ENCODE measurements around the gene SAMD8.
"Not testable (repeated sequence)": the region's sequence is repeated elsewhere in the genome, so short reads cannot be mapped to it uniquely, and the experiment has no call there.

SAMD8 gene

DNA sequence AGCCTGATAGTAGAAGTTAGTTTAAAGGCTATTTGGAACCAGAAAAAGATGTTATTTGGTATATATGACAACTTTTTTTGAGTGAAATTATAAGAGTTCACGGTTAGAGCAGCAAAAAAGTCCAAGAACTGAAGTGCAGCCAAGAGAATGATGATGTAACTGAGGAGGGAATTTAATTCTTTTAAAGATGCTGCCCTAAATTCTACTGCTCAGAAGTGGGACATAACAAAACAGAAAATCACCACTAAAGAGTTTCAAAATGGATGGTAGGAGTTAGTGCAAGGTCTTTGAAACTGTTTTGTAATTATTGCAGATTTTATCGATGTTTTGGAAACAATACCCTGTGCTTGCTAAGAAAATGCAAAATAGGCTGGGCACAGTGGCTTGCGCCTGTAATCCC is 6.5 kb downstream of the SAMD8 start:
- no peak overlapping the region for H2AFZ ChIP-seq
- no peaks in the 10 kb centered on the region for H3K36me3 ChIP-seq (ENCODE audit: control insufficient read depth, insufficient read depth, low read length)
- no peak overlapping the region for H3K9ac ChIP-seq
- H3K4me1 ChIP-seq: peaks cover 6% of the 10 kb centered on the region
- no peaks in the 10 kb centered on the region for H3K9me3 ChIP-seq (ENCODE audit: control insufficient read depth, low read length)
- no peak overlapping the region for H3K27ac ChIP-seq
- H3K4me3 ChIP-seq (ENCODE audit: low read depth, low read length): no peak overlapping the region
- no peaks in the 10 kb centered on the region for H3K27me3 ChIP-seq (ENCODE audit: control insufficient read depth, insufficient read depth, low read length)
- no peak overlapping the region for H3K4me2 ChIP-seq (ENCODE audit: low read length)
- peaks cover 27% of the 10 kb centered on the region for H3K79me2 ChIP-seq
- no peak for TF ChIP-seq CTCF (IDR thresholded peaks at IDR 0.05)

DNA sequence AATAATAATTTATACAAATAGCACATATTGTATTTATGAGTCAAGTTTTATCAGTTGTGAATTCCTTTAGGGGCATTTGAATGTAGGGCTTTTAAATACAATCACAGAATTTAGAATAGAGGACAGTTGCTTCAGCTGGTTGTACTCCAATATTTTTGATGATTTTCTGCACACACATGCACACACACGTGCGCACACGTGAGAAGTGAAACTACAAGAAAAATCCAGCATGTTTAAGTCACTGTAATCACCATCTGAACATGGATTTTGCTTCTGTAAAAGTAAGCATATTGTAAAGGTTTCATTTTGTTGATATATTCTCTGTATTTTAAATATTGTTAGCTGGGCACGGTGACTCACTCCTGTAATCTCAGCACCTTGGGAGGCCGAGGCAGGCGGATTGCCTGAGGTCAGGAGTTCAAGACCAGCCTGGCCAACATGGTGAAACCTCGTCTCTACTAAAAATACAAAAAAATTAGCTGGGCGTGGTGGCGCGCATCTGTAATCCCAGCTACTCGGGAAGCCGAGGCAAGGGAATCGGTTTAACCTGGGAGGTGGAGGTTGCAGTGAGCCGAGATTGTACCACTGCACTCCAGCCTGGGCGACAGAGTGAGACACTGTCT is 8.1 kb downstream of the SAMD8 start:
- H3K36me3 ChIP-seq (ENCODE audit: control insufficient read depth, insufficient read depth, low read length); H3K9me3 ChIP-seq (ENCODE audit: control insufficient read depth, low read length); H3K27ac ChIP-seq; H3K4me3 ChIP-seq (ENCODE audit: low read depth, low read length); H3K4me1 ChIP-seq; H3K9ac ChIP-seq; H3K27me3 ChIP-seq (ENCODE audit: control insufficient read depth, insufficient read depth, low read length); H3K4me2 ChIP-seq (ENCODE audit: low read length); H2AFZ ChIP-seq: not testable (repeated sequence)
- peaks cover 29% of the 10 kb centered on the region for H3K79me2 ChIP-seq

DNA sequence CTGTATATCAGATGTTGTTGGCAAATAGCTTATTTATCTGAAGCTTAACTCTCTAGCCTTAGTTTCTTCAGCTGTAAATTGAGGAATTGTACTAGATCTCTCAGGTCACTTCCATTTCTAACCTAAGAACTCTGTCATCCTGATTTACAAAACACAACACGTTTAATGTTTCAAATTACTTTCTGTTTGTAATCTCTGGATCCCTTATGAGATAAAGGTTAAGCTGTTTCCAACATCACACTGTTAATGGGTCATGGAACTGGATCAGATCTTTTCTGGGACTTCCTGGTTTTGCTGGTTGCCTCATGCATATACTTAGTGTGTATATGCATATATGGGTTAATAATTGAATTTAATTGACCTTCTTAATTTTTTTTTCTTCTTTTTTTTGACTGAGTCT is 9.9 kb downstream of the SAMD8 start:
- TF ChIP-seq CTCF (IDR thresholded peaks at IDR 0.05): no peak
- peak overlapping the region; percentile 8 for H3K27ac ChIP-seq
- no peaks in the 10 kb centered on the region for H3K9me3 ChIP-seq (ENCODE audit: control insufficient read depth, low read length)
- H3K4me3 ChIP-seq (ENCODE audit: low read depth, low read length): no peak overlapping the region
- H3K27me3 ChIP-seq (ENCODE audit: control insufficient read depth, insufficient read depth, low read length): no peaks in the 10 kb centered on the region
- no peak overlapping the region for H3K9ac ChIP-seq
- no peak overlapping the region for H2AFZ ChIP-seq
- H3K79me2 ChIP-seq: peaks cover 36% of the 10 kb centered on the region
- H3K36me3 ChIP-seq (ENCODE audit: control insufficient read depth, insufficient read depth, low read length): no peaks in the 10 kb centered on the region
- peak overlapping the region; percentile 15 for H3K4me2 ChIP-seq (ENCODE audit: low read length)
- H3K4me1 ChIP-seq: peaks cover 6% of the 10 kb centered on the region

DNA sequence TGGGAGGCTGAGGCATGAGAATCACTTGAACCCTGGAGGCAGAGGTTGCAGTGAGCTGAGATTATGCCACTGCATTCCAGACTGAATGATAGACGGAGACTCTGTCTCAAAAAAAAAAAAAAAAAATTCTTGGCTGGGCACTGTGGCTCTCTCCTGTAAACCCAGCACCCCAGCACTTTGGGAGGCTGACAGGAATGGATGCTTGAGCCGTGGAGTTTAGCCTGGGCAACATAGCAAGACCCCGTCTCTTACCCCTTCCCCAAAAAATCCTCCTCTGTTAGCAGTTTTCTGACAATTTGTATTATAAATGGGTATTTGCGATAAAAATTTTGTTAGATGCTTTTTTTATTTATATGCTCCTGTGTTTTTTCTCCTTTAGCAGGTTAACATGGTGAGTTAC is 11.0 kb downstream of the SAMD8 start:
- H3K4me2 ChIP-seq (ENCODE audit: low read length): no peak overlapping the region
- no peak overlapping the region for H2AFZ ChIP-seq
- no peaks in the 10 kb centered on the region for H3K9me3 ChIP-seq (ENCODE audit: control insufficient read depth, low read length)
- peaks cover 31% of the 10 kb centered on the region for H3K79me2 ChIP-seq
- H3K27me3 ChIP-seq (ENCODE audit: control insufficient read depth, insufficient read depth, low read length): no peaks in the 10 kb centered on the region
- H3K36me3 ChIP-seq (ENCODE audit: control insufficient read depth, insufficient read depth, low read length): no peaks in the 10 kb centered on the region
- H3K27ac ChIP-seq: no peak overlapping the region
- no peak overlapping the region for H3K4me3 ChIP-seq (ENCODE audit: low read depth, low read length)
- H3K9ac ChIP-seq: no peak overlapping the region
- no peak for TF ChIP-seq CTCF (IDR thresholded peaks at IDR 0.05)
- peaks cover 6% of the 10 kb centered on the region for H3K4me1 ChIP-seq

GRCh38 chr10:75123088-75123682 is 11.7 kb downstream of the SAMD8 start:
- no peaks in the 10 kb centered on the region for H3K36me3 ChIP-seq (ENCODE audit: control insufficient read depth, insufficient read depth, low read length)

More at GRCh38 chr10:75123088-75123682, 11.7 kb downstream of the SAMD8 start:
- Histone ChIP-seq H3K9me3 (ENCODE audit: control insufficient read depth, low read length) (no peaks in the 10 kb centered on the region), H2AFZ (no peak overlapping the region), H3K27me3 (ENCODE audit: control insufficient read depth, insufficient read depth, low read length) (no peaks in the 10 kb centered on the region), H3K4me3 (ENCODE audit: low read depth, low read length) (no peak overlapping the region), H3K27ac (no peak overlapping the region), H3K4me2 (ENCODE audit: low read length) (no peak overlapping the region), H3K4me1 (peaks cover 6% of the 10 kb centered on the region), H3K9ac (no peak overlapping the region), H3K79me2 (peaks cover 32% of the 10 kb centered on the region)
- TF ChIP-seq CTCF (IDR thresholded peaks at IDR 0.05): no peak

Measured in parathyroid adenoma (tissue), 2 donors.